ENCODE results near the gene BLM. TPM values are rescaled to one million over a fixed set of nuclear protein-coding genes. Genes with fewer than 3 reads are reported as not detected.

BLM gene
- total and polyA plus RNA-seq, 7 donors = 0.27 to 15.6 (median 1.7) TPM

DNA sequence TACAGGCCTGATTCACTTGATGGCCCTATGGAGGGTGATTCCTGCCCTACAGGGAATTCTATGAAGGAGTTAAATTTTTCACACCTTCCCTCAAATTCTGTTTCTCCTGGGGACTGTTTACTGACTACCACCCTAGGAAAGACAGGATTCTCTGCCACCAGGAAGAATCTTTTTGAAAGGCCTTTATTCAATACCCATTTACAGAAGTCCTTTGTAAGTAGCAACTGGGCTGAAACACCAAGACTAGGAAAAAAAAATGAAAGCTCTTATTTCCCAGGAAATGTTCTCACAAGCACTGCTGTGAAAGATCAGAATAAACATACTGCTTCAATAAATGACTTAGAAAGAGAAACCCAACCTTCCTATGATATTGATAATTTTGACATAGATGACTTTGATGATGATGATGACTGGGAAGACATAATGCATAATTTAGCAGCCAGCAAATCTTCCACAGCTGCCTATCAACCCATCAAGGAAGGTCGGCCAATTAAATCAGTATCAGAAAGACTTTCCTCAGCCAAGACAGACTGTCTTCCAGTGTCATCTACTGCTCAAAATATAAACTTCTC is 43.6 kb downstream of the BLM start:
- Histone ChIP-seq H3K4me3 (no peak overlapping the region), H3K27ac (no peak overlapping the region), H3K4me1 (peaks cover 8% of the 10 kb centered on the region), H3K27me3 (ENCODE audit: insufficient read depth in 3 of 3, low read length in 2 of 3) (no peaks in the 10 kb centered on the region), H3K36me3 (ENCODE audit: insufficient read depth in 1 of 2, low read depth in 1 of 2) (no peaks in the 10 kb centered on the region), H3K9me3 (no peaks in the 10 kb centered on the region)
- TF ChIP-seq, protein P1, sequence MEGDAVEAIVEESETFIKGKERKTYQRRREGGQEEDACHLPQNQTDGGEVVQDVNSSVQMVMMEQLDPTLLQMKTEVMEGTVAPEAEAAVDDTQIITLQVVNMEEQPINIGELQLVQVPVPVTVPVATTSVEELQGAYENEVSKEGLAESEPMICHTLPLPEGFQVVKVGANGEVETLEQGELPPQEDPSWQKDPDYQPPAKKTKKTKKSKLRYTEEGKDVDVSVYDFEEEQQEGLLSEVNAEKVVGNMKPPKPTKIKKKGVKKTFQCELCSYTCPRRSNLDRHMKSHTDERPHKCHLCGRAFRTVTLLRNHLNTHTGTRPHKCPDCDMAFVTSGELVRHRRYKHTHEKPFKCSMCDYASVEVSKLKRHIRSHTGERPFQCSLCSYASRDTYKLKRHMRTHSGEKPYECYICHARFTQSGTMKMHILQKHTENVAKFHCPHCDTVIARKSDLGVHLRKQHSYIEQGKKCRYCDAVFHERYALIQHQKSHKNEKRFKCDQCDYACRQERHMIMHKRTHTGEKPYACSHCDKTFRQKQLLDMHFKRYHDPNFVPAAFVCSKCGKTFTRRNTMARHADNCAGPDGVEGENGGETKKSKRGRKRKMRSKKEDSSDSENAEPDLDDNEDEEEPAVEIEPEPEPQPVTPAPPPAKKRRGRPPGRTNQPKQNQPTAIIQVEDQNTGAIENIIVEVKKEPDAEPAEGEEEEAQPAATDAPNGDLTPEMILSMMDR (IDR thresholded peaks at IDR 0.05) = no peak
- WGBS, 3 donors = 83 to 92% (median 86%) methylated on average over 1 of the region's 1 CpG
- intact Hi-C loops (cut with DNase I) = no loop called here
- DNase-seq (no peak), ATAC-seq (no peak)

DNA sequence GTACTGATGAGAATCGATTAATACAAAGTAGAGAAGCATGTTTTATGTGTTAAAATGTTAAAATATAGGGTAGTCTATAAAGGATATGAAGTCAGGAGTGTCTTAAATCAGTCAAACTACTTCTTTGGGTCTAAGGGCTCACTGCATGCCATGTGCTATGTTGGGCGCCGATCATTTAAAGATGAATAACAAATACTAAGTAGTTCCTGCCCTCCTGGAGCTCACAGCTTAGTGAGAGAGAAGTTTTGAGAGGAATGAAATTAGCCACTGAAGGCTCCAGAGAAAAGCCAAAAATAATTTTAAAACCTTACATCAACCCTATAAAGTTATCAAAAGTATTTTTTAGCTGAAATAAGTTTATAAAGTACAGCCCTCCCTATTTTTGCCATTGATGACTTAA is 44.5 kb downstream of the BLM start:
- intact Hi-C loops (cut with DNase I) = no loop called here

DNA sequence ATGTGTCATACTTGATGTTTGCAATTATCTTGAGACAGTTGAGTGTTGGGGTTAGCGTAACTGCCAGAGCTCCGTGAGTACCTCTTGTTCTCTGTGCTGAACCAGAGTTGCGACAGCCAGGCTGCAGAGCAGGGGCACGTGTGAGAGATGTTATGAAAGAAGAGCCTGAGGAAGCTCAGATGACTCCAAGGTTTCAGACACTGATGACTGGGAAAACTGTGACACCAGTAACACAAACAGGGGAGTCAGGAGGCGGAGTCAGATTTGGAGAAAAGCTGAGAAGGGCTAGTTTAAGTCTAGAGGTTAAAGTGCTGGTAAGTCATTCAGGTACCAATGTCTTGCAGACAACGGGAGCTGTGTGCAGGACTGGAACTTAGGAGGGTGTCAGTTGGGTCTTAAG is 45.0 kb downstream of the BLM start:
- peak; percentile 92 to 99 (median 96) for ATAC-seq
- no peaks in the 10 kb centered on the region for H3K27me3 ChIP-seq (ENCODE audit: insufficient read depth in 3 of 3, low read length in 2 of 3)
- H3K27ac ChIP-seq = peak overlapping the region; percentile 52
- no peak overlapping the region for H3K4me3 ChIP-seq
- H3K4me1 ChIP-seq = peaks cover 8% of the 10 kb centered on the region
- peak; percentile 64 to 88 for DNase-seq
- H3K36me3 ChIP-seq (ENCODE audit: insufficient read depth in 1 of 2, low read depth in 1 of 2) = no peaks in the 10 kb centered on the region
- 44 to 84% (median 63%) methylated on average over 6 of the region's 6 CpGs for WGBS, 3 donors
- TF ChIP-seq, protein P1 (IDR thresholded peaks at IDR 0.05) = no peak
- intact Hi-C loops (cut with DNase I) = no loop called here
- no peaks in the 10 kb centered on the region for H3K9me3 ChIP-seq

More for the DNA sequence above, 44.5 kb downstream of the BLM start:
- Histone ChIP-seq H3K27me3 (ENCODE audit: insufficient read depth in 3 of 3, low read length in 2 of 3) (no peaks in the 10 kb centered on the region), H3K27ac (peak overlapping the region; percentile 52), H3K36me3 (ENCODE audit: insufficient read depth in 1 of 2, low read depth in 1 of 2) (no peaks in the 10 kb centered on the region), H3K4me1 (peaks cover 8% of the 10 kb centered on the region), H3K9me3 (no peaks in the 10 kb centered on the region), H3K4me3 (no peak overlapping the region)
- ATAC-seq = peak in 2 of 4 donors; percentile 14 to 54
- TF ChIP-seq, protein P1 (IDR thresholded peaks at IDR 0.05) = no peak
- DNase-seq = no peak
- 90 to 92% (median 91%) methylated on average over 3 of the region's 3 CpGs for WGBS, 3 donors

DNA sequence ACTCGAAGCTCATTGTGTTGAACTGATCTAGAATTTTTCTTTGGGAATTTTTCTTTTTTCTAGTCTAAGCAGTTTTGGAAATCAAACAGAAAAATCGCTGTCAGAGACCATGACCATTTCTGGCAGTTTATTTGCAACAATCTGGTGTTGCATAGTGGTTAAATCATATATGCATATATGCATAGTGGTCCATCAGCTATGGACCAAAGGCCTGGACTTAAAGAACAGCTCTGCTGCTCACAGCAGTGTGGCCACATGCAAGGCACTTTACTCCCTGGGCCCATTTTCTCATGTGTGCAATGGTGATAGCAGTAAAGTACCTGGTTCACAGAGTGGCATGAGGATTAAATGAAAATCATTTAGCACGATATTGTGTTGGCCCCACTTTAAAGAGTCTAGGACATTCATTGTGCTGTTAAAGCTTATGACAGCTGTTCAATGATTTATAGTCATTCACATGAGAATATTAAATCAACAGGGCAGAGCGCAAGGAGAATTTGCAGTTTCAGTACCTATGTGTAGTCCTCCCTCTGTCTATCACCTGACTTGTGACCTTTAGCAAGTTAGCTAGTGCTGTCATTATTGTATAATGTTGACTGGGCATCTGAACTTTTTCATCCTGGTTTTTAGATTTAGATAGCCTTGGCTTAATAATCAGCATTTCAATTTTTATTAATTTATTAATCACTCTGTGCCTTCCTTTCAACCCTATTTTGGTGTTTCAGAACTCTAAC is 46.4 kb downstream of the BLM start:
- no peak overlapping the region for H3K27ac ChIP-seq
- intact Hi-C loops (cut with DNase I) = no loop called here
- DNase-seq = no peak
- H3K4me1 ChIP-seq = peaks cover 8% of the 10 kb centered on the region
- H3K9me3 ChIP-seq = no peaks in the 10 kb centered on the region
- TF ChIP-seq, protein P1 (IDR thresholded peaks at IDR 0.05) = no peak
- H3K4me3 ChIP-seq = no peak overlapping the region
- no peak for ATAC-seq
- WGBS, 3 donors = 59 to 82% (median 62%) methylated on average over 4 of the region's 4 CpGs
- no peaks in the 10 kb centered on the region for H3K36me3 ChIP-seq (ENCODE audit: insufficient read depth in 1 of 2, low read depth in 1 of 2)
- H3K27me3 ChIP-seq (ENCODE audit: insufficient read depth in 3 of 3, low read length in 2 of 3) = no peaks in the 10 kb centered on the region

Measured in psoas muscle (tissue), 8 donors.